C4-2B (cell line): ENCODE results near the gene MGAT5B.
"Not testable (repeated sequence)": the region's sequence is repeated elsewhere in the genome, so short reads cannot be mapped to it uniquely, and the experiment has no call there.

ENCODE experiments used
- H3K27ac ChIP-seq: fragments of 450-650 bp; 2 replicates; pipeline ENCODE4 v1.5.1; 2017
- ZFX ChIP-seq: fragments of 450-650 bp; IDR thresholded peaks from 2 replicates; pipeline ENCODE4 v1.6.1; 2017
- TF ChIP-seq, protein P1 (sequence below): fragments of 450-650 bp; conservative IDR thresholded peaks from 2 replicates; pipeline ENCODE4 v1.5.1; 2017; ENCODE audit warnings: mild to moderate bottlenecking

The MGAT5B gene

DNA sequence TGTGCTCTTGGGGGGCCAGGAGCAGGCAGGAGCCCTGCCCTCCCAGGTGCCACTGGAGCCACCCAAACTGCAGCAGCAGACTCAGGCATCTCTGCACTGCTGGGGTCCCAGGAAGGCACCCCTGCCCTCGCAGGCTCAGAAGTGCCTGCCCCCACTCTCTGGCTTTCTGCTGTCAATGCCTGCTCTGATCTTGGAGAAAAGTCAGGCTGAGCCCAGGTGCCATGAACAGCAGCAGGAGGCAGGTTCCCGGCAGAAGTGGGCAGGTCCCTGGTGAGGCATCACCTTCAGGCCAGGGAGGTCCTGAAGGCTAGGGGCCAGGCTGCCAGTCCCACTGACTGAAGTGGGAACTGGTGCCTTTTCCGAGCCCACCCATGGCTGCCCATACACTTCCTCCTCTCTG is 106.5 kb downstream of the MGAT5B start:
- H3K27ac ChIP-seq: no peak overlapping the region
- TF ChIP-seq ZFX: no peak
- TF ChIP-seq, protein P1, sequence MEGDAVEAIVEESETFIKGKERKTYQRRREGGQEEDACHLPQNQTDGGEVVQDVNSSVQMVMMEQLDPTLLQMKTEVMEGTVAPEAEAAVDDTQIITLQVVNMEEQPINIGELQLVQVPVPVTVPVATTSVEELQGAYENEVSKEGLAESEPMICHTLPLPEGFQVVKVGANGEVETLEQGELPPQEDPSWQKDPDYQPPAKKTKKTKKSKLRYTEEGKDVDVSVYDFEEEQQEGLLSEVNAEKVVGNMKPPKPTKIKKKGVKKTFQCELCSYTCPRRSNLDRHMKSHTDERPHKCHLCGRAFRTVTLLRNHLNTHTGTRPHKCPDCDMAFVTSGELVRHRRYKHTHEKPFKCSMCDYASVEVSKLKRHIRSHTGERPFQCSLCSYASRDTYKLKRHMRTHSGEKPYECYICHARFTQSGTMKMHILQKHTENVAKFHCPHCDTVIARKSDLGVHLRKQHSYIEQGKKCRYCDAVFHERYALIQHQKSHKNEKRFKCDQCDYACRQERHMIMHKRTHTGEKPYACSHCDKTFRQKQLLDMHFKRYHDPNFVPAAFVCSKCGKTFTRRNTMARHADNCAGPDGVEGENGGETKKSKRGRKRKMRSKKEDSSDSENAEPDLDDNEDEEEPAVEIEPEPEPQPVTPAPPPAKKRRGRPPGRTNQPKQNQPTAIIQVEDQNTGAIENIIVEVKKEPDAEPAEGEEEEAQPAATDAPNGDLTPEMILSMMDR: no peak

DNA sequence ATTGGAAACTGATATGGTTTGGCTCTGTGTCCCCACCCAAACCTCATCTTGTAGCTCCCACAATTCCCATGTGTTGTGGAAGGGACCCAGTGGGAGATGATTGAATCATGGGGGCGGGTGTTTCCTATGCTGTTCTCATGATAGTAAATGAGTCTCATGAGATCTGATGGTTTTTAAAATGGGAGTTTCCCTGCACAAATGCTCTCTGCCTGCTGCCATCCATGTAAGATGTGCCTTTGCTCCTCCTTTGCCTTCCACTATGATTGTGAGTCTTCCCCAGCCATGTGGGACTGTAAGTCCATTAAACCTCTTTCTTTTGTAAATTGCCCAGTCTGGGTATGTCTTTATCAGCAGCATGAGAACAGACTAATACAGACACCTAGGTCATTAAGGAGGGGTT is 109.8 kb downstream of the MGAT5B start:
- H3K27ac ChIP-seq: not testable (repeated sequence)

GRCh38 chr17:76981545-76982295 is 113.5 kb downstream of the MGAT5B start:
- no peak overlapping the region for H3K27ac ChIP-seq

DNA sequence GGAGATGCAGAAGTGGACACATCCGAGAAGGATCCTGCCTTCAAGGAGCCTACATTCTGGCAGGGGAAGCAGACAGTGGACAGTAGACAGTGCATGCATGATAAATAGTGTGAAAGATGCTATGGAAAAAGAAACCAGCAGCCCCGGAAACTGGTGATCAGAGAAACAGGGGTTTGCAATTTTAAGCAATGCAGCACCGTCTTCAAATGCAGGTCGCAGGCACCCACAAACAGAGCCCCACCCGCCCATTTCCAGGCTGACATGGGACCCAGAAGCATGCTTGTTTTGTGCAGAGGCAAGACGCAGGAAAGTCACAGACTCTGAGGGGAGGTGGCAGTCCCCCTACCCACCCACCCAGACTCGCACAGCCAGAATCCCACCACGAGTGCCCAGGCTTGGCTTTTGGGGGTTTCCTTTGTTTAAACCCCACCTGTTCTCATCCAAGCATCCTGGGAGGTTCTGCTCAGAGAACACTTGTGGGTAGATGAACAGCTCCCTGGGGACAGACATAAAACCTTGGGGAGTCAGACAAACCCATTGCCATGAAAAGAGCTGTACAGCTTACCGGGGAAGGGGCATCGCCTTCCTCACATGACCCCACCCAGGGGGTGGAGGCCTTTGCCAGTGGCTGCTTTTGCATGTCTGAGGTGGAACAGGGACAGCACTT is 114.3 kb downstream of the MGAT5B start:
- no peak overlapping the region for H3K27ac ChIP-seq
- TF ChIP-seq ZFX: no peak
- TF ChIP-seq, protein P1: no peak

More at GRCh38 chr17:76981545-76982295, 113.5 kb downstream of the MGAT5B start:
- no peak for TF ChIP-seq ZFX
- TF ChIP-seq, protein P1: no peak

DNA sequence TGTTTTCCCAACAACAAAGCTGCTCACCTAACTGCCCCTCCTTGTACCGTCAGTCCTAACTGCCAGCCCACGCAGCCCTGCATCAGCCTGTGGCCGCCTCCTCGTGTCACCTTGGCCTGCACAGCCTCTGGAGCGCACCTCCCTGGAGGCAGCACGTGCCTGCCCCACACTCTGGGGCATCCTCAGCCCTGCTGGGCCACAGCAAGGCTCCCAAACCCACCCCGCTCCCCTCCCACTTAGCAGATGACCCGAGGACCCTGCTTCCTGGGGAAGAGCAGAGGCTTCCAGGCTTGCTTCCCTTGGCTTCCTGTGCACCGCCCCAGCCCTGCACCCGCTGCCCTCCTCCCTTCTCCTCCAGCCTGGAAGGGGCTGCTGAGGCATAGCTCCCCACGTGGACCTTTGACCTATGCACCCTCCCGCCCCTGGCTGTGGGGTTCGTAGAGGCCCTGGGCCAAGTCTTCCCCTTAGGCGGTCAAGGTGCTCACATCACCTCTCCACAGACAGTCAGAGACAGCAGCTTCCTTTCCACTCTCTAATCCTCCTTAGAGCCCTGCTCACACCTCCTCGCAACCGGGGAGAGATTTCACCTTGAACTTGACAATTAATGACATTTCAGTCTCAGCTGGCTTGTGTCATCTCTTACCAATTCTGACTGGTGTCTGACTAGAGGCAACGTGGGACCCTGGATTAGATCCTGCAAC is 115.0 kb downstream of the MGAT5B start:
- H3K27ac ChIP-seq: no peak overlapping the region
- TF ChIP-seq, protein P1: no peak
- TF ChIP-seq ZFX: no peak

- H3K27ac ChIP-seq: no peak overlapping the region
- TF ChIP-seq, protein P1: no peak
- TF ChIP-seq ZFX: no peak
Measured at GRCh38 chr17:76986365-76986764, 118.2 kb downstream of the MGAT5B start.

DNA sequence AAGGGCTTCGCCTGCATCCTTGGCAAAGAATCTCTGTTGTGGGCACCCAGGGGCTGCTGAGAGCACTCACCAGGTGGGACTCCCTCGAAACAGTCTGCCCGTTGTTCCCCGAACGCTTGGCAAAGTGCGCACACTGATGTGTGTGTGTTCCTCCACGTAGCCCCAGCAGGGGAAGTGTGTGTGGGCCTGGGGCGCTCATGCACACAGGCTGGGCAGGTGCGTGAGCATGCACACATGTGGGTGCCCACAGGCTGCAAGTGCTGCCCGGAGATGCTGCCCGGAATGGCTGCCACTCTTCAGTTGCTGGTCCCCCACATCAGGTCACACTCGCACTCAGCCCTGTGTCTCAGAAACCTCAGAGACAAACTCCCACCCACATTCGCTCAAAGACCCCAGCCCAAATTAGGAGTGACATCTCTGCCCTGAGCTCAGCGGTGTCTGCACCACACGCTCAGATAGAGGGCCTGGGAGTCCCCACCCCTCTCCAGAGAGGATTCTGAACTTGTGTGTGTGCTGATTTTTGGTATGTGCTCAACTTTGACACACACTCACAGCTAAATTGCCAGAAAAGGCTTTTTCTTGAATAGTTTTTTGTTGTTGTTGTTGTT is 119.4 kb downstream of the MGAT5B start:
- TF ChIP-seq ZFX: no peak
- TF ChIP-seq, protein P1: no peak
- no peak overlapping the region for H3K27ac ChIP-seq
